Activated naive CD4-positive, alpha-beta T cell treated with anti-CD3 and anti-CD28 coated beads, Interleukin-2, amount 50 U/mL, for 72 hours (primary cell): ENCODE data around the gene SPRR2G. TPM values are rescaled to one million over a fixed set of nuclear protein-coding genes. Genes with fewer than 3 reads are reported as not detected.
"Not testable (repeated sequence)": the region's sequence is repeated elsewhere in the genome, so short reads cannot be mapped to it uniquely, and the experiment has no call there.

Experiments used
- ATAC-seq, 2 donors: fragments of 150-1000 bp; cut with Tn5 transposase; 2 replicates each; pipeline ENCODE4 v1.10.0; 2021; ENCODE audit warnings: mild to moderate bottlenecking in 2 of 2, moderate library complexity in 2 of 2
- DNase-seq, 2 donors: peaks; one replicate each; pipeline ENCODE4 v3.0.0; 2021 to 2022; ENCODE audit warnings: low spot score in 2 of 2
- H3K27ac Mint-ChIP-seq, 2 donors: one replicate each; pipeline ENCODE4 v1.8.0; 2022; ENCODE audit warnings: mild to moderate bottlenecking in 2 of 2, mixed read lengths in 2 of 2
- H3K36me3 Mint-ChIP-seq, 2 donors: one replicate each; pipeline ENCODE4 v1.8.0; 2022; ENCODE audit warnings: mixed read lengths in 2 of 2
- H3K9me3 Mint-ChIP-seq, 2 donors: one replicate each; pipeline ENCODE4 v1.8.0; 2022; ENCODE audit warnings: mixed read lengths in 2 of 2
- total RNA-seq, 2 donors: library from RNA; stranded (reverse); gene quantifications; one replicate each; pipeline ENCODE4 v1.2.3, GENCODE V29; 2022

SPRR2G gene
- total RNA-seq, result not detected

GRCh38 chr1:153150846-153151245, at the start of gene SPRR2G:
Gene SPRR2G, minus strand, starts transcription at chr1:153150890. Its CDS starts 780 bp downstream, at chr1:153150110.
- H3K36me3 Mint-ChIP-seq, result no peaks in the 10 kb centered on the region
- ATAC-seq (no peak), DNase-seq (no peak)
- no peak within 1 kb of the TSS for H3K27ac Mint-ChIP-seq
- H3K9me3 Mint-ChIP-seq, result no peaks in the 10 kb centered on the region

GRCh38 chr1:153195216-153195615, 44.5 kb upstream of the SPRR2G start:
- ATAC-seq, result no peak

GRCh38 chr1:153194331-153195050, 43.8 kb upstream of the SPRR2G start:
- Mint-ChIP-seq H3K36me3 (no peaks in the 10 kb centered on the region), H3K9me3 (no peaks in the 10 kb centered on the region), H3K27ac (no peak overlapping the region)
- ATAC-seq (no peak), DNase-seq (no peak)

More at GRCh38 chr1:153195216-153195615, 44.5 kb upstream of the SPRR2G start:
- Mint-ChIP-seq H3K27ac (no peak overlapping the region), H3K36me3 (no peaks in the 10 kb centered on the region), H3K9me3 (no peaks in the 10 kb centered on the region)
- no peak for DNase-seq

GRCh38 chr1:153192697-153193096, 42.0 kb upstream of the SPRR2G start:
- Mint-ChIP-seq H3K36me3 (peaks cover 0 to 2% of the 10 kb centered on the region in 2 donors), H3K9me3 (no peaks in the 10 kb centered on the region), H3K27ac (no peak overlapping the region)
- DNase-seq, result no peak
- ATAC-seq, result no peak

DNA sequence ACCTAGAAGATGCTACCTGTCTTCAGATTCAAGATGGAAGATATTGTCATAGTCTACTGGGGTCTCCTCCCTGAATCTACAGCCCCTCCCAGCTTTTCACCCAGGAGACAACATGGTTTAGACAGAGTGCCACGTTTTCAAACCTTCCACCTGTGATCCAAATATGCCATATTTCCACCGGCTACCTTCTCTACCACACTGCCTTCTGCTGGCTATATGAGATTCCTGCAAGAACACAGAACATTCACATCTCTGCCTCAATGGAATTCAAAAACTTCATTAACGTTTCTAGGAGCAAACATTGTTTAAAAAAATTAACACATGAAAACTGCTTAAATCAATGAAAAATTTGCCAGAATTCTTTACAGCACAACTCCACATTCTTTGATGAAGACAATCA, 39.7 kb upstream of the SPRR2G start:
- H3K36me3 Mint-ChIP-seq, result peaks cover 16 to 22% of the 10 kb centered on the region in 2 donors
- no peak for DNase-seq
- ATAC-seq, result no peak
- H3K27ac Mint-ChIP-seq, result no peak overlapping the region
- H3K9me3 Mint-ChIP-seq, result peaks cover 10 to 13% of the 10 kb centered on the region in 2 donors

- H3K27ac Mint-ChIP-seq, DNase-seq, ATAC-seq: not testable (repeated sequence)
- Mint-ChIP-seq H3K9me3 (peaks cover 12 to 14% of the 10 kb centered on the region in 2 donors), H3K36me3 (peaks cover 18 to 22% of the 10 kb centered on the region in 2 donors)
Observed at GRCh38 chr1:153188301-153188700, 37.6 kb upstream of the SPRR2G start.

- Mint-ChIP-seq H3K27ac (no peak overlapping the region), H3K36me3 (peaks cover 1 to 4% of the 10 kb centered on the region in 2 donors), H3K9me3 (peaks cover 3% of the 10 kb centered on the region in 2 donors)
- ATAC-seq (no peak), DNase-seq (no peak)
Observed at GRCh38 chr1:153180556-153180955, 29.9 kb upstream of the SPRR2G start.

- Mint-ChIP-seq H3K27ac (no peak overlapping the region), H3K36me3 (no peaks in the 10 kb centered on the region), H3K9me3 (no peaks in the 10 kb centered on the region)
- ATAC-seq (no peak), DNase-seq (no peak)
Observed at GRCh38 chr1:153178922-153179321, 28.2 kb upstream of the SPRR2G start.

DNA sequence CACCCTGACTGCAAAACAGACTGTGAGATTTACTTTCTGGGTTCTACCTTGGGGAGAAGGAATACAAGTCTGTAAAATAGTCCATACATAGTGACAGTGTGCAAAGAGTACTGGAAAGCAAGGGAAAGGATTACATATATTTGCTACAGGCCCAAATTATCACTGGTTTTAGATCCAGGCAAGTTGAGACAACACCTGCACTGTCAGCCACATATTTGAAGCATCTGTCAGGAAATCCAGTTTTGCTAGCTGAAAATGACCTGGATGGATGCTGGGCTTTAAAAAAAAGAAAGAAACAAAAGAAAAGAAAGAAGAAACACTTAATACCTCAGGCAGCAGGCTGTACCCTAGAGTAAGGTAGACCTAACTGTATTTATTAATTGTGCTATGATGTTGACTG, 23.9 kb upstream of the SPRR2G start:
- ATAC-seq, result no peak
- DNase-seq, result no peak
- Mint-ChIP-seq H3K36me3 (no peaks in the 10 kb centered on the region), H3K9me3 (no peaks in the 10 kb centered on the region), H3K27ac (no peak overlapping the region)

GRCh38 chr1:153168686-153169085, 18.0 kb upstream of the SPRR2G start:
- DNase-seq, result no peak
- Mint-ChIP-seq H3K9me3 (no peaks in the 10 kb centered on the region), H3K27ac (no peak overlapping the region), H3K36me3 (no peaks in the 10 kb centered on the region)
- no peak for ATAC-seq

- ATAC-seq, result no peak
- H3K36me3 Mint-ChIP-seq, result no peaks in the 10 kb centered on the region
Observed at GRCh38 chr1:153155541-153155940, 4.9 kb upstream of the SPRR2G start.

GRCh38 chr1:153152481-153152880, 1.8 kb upstream of the SPRR2G start:
- no peak overlapping the region for H3K27ac Mint-ChIP-seq
- ATAC-seq (no peak), DNase-seq (no peak)
- H3K36me3 Mint-ChIP-seq, result no peaks in the 10 kb centered on the region
- no peaks in the 10 kb centered on the region for H3K9me3 Mint-ChIP-seq

More at GRCh38 chr1:153155541-153155940, 4.9 kb upstream of the SPRR2G start:
- no peak for DNase-seq
- Mint-ChIP-seq H3K9me3 (peaks cover 6 to 7% of the 10 kb centered on the region in 2 donors), H3K27ac (no peak overlapping the region)

DNA sequence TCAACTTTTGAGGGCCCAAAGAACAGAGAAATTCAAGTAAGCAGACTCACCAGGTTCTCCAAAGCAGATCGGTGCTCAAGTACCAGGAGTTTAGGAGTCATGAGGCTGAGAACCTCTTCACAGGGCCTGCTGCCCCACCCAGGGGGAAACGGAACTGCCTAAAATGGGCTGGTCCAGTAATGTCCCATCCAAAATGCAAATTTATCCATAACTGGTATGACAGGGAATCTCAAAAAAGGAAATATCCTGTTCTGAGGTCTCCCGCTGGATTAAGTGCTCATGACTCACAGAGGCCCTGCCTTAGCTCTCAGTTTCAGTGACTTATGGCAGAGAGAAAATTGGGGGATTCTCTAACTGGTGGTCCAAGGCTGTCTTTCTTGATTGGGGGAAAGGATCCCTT, 9.3 kb downstream of the SPRR2G start:
- Mint-ChIP-seq H3K27ac (no peak overlapping the region), H3K9me3 (no peaks in the 10 kb centered on the region), H3K36me3 (no peaks in the 10 kb centered on the region)
- DNase-seq (no peak), ATAC-seq (no peak)

DNA sequence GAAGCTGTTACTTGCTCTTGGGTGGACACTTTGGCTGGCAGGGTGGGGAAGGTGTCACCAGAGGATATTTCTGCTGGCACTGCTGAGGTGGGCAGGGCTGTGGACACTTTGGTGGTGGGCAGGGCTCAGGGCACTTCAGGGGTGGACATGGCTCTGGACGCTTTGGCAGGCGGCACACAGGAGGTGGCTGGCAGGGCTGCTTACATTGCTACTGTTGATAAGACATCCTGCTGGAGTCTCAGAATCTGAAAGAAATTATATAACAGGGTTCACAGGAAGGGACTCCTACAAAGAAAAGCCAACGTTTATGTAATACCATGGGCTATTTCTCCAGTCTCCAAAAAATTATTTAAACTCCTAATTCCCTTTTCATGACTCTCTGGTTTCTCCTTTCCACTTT, 10.2 kb downstream of the SPRR2G start:
- ATAC-seq (no peak), DNase-seq (no peak)
- Mint-ChIP-seq H3K36me3 (no peaks in the 10 kb centered on the region), H3K27ac (no peak overlapping the region), H3K9me3 (no peaks in the 10 kb centered on the region)

DNA sequence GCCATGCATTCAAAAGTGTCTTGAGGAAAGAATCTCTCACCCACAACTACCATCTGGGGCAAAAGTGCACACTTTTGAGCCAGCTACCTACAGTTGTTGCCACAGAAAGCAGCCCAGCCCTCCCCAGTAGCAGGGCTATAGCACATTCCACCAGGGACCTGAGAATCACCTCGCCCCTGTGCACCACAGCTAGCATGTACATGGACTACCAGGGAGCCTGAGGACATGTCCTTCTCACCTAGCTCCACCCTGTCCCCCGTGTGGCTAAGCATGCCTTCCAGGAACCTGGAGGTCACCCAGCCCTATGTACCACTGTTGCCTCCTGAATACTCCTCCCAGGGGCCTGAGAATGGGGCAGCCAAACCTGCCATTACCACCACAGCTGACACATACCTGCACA, 16.9 kb downstream of the SPRR2G start:
- Mint-ChIP-seq H3K9me3 (no peaks in the 10 kb centered on the region), H3K36me3 (no peaks in the 10 kb centered on the region), H3K27ac (no peak overlapping the region)
- ATAC-seq, result no peak
- no peak for DNase-seq

- no peak for ATAC-seq
- Mint-ChIP-seq H3K36me3 (no peaks in the 10 kb centered on the region), H3K9me3 (no peaks in the 10 kb centered on the region), H3K27ac (no peak overlapping the region)
- no peak for DNase-seq
Observed at GRCh38 chr1:153133267-153133666, 17.4 kb downstream of the SPRR2G start.

DNA sequence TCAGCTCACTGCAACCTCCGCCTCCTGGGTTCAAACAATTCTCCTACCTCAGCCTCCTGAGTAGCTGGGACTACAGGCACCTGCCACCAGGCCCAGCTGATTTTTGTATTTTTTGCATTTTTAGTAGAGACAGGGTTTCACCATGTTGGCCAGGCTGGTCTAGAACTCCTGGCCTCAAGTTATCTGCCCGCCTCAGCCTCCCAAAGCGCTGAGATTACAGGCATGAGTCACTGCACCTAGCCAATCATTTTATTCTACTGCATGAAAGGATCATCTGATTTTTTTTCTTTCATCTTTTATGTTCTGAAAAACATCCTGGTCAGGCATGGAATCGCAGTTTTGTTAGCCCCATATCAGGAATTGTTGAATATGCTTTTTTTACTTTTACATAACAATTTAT, 22.0 kb downstream of the SPRR2G start:
- H3K9me3 Mint-ChIP-seq, result peaks cover 9 to 13% of the 10 kb centered on the region in 2 donors
- DNase-seq, H3K36me3 Mint-ChIP-seq, H3K27ac Mint-ChIP-seq, ATAC-seq: not testable (repeated sequence)

- peaks cover 6% of the 10 kb centered on the region in 2 donors for H3K36me3 Mint-ChIP-seq
- ATAC-seq, result no peak
- DNase-seq, result no peak
- peaks cover 9 to 13% of the 10 kb centered on the region in 2 donors for H3K9me3 Mint-ChIP-seq
- H3K27ac Mint-ChIP-seq, result no peak overlapping the region
Observed at GRCh38 chr1:153127296-153127695, 23.4 kb downstream of the SPRR2G start.
